Ishikawa (cell line): ENCODE data around the gene RNF149.

Experiments
- CEBPB ChIP-seq: IDR thresholded peaks from 2 replicates; pipeline ENCODE4 v1.6.1; 2012
- CREB1 ChIP-seq: IDR thresholded peaks from 2 replicates; pipeline ENCODE4 v1.6.1; 2012; ENCODE audit warnings: low read depth
- EGR1 ChIP-seq: IDR thresholded peaks from 2 replicates; pipeline ENCODE4 v1.6.1; 2012
- EP300 ChIP-seq: IDR thresholded peaks from 2 replicates; pipeline ENCODE4 v1.6.1; 2012; ENCODE audit warnings: borderline replicate concordance
- FOXM1 ChIP-seq: IDR thresholded peaks from 2 replicates; pipeline ENCODE4 v1.6.1; 2012; ENCODE audit warnings: low read depth, borderline replicate concordance
- NFIC ChIP-seq: IDR thresholded peaks from 2 replicates; pipeline ENCODE4 v1.6.1; 2012
- RAD21 ChIP-seq: IDR thresholded peaks from 2 replicates; pipeline ENCODE4 v1.6.1; 2012; ENCODE audit warnings: low read depth
- TAF1 ChIP-seq: IDR thresholded peaks from 2 replicates; pipeline ENCODE4 v1.6.1; 2012; ENCODE audit warnings: low read depth, mild to moderate bottlenecking
- TCF12 ChIP-seq: IDR thresholded peaks from 2 replicates; pipeline ENCODE4 v1.6.1; 2012; ENCODE audit warnings: low read depth
- TEAD4 ChIP-seq: IDR thresholded peaks from 2 replicates; pipeline ENCODE4 v1.6.1; 2012
- YY1 ChIP-seq: IDR thresholded peaks from 2 replicates; pipeline ENCODE4 v1.6.1; 2012; ENCODE audit warnings: low read depth
- ZBTB7A ChIP-seq: IDR thresholded peaks from 2 replicates; pipeline ENCODE4 v1.6.1; 2012; ENCODE audit warnings: low read depth
- TF ChIP-seq, protein P1 (sequence below): IDR thresholded peaks from 2 replicates; pipeline ENCODE4 v1.6.1; 2012; ENCODE audit warnings: low read depth, mild to moderate bottlenecking
- TF ChIP-seq, protein P2 (sequence below): IDR thresholded peaks from 2 replicates; pipeline ENCODE4 v1.6.1; 2012
- TF ChIP-seq, protein P3 (sequence below): IDR thresholded peaks from 2 replicates; pipeline ENCODE4 v1.6.1; 2012

Gene RNF149

DNA sequence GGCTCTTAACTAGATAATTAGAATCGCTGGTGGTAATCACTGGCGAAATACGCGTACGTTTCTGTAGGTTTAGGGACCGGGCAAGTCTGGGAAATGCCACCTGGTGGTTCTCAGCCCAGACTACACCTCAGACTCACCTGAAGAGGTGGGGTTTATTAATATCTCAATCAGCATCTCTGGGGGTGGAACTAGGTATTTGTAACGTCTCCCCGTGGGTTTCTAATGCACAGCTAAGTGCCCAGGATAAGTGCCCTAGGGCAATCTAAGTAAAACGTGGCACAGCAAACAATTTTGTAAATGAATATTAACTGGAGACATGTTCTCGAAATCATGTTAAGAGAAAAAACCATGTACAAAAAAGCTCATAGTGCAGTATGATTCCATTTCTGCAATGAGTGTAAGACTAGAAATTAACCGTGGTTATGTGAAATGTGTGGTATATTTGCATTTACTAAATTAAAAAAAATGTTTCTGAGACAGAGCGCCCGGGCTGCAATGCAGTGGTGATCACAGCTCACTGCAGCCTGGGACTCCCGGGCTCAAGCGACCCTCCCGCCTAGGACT is 56.6 kb downstream of the RNF149 start:
- TF ChIP-seq FOXM1 = no peak
- TF ChIP-seq RAD21 = peak; percentile 42; the same call in 1 of the 2 replicates
- no peak for TF ChIP-seq CREB1
- no peak for TF ChIP-seq TEAD4
- TF ChIP-seq EGR1 = 0 out of 2 replicates have a peak, but pooled peaks have one; percentile 18
- TF ChIP-seq, protein P1, sequence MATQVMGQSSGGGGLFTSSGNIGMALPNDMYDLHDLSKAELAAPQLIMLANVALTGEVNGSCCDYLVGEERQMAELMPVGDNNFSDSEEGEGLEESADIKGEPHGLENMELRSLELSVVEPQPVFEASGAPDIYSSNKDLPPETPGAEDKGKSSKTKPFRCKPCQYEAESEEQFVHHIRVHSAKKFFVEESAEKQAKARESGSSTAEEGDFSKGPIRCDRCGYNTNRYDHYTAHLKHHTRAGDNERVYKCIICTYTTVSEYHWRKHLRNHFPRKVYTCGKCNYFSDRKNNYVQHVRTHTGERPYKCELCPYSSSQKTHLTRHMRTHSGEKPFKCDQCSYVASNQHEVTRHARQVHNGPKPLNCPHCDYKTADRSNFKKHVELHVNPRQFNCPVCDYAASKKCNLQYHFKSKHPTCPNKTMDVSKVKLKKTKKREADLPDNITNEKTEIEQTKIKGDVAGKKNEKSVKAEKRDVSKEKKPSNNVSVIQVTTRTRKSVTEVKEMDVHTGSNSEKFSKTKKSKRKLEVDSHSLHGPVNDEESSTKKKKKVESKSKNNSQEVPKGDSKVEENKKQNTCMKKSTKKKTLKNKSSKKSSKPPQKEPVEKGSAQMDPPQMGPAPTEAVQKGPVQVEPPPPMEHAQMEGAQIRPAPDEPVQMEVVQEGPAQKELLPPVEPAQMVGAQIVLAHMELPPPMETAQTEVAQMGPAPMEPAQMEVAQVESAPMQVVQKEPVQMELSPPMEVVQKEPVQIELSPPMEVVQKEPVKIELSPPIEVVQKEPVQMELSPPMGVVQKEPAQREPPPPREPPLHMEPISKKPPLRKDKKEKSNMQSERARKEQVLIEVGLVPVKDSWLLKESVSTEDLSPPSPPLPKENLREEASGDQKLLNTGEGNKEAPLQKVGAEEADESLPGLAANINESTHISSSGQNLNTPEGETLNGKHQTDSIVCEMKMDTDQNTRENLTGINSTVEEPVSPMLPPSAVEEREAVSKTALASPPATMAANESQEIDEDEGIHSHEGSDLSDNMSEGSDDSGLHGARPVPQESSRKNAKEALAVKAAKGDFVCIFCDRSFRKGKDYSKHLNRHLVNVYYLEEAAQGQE = no peak

DNA sequence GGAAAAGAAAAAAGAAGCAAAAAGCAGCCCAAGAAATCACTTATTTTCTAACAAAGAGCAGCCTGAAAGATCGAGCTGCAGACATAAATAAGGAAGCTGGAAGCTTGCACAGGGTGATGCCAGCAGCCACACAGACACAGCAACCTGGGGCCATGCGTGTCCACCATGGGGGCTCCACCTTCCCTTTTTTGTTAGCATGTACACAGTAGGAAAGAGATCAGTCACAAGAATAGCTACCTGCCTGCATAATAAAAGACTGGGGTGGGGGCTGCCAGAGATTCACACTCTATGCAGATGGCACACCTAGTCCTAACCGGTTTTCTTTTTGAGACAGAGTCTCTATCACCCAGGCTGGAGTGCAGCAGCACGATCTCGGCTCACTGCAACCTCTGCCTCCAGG is 58.7 kb downstream of the RNF149 start:
- TF ChIP-seq TCF12 = no peak
- TF ChIP-seq TAF1 = no peak
- TF ChIP-seq TEAD4 = no peak
- TF ChIP-seq NFIC = no peak
- no peak for TF ChIP-seq YY1
- TF ChIP-seq CEBPB = no peak
- no peak for TF ChIP-seq CREB1
- TF ChIP-seq, protein P2, sequence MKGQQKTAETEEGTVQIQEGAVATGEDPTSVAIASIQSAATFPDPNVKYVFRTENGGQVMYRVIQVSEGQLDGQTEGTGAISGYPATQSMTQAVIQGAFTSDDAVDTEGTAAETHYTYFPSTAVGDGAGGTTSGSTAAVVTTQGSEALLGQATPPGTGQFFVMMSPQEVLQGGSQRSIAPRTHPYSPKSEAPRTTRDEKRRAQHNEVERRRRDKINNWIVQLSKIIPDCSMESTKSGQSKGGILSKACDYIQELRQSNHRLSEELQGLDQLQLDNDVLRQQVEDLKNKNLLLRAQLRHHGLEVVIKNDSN = no peak
- no peak for TF ChIP-seq FOXM1
- no peak for TF ChIP-seq EP300
- TF ChIP-seq, protein P3, sequence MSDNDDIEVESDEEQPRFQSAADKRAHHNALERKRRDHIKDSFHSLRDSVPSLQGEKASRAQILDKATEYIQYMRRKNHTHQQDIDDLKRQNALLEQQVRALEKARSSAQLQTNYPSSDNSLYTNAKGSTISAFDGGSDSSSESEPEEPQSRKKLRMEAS = no peak
- TF ChIP-seq EGR1 = no peak
- no peak for TF ChIP-seq RAD21
- TF ChIP-seq, protein P1 = no peak
- TF ChIP-seq ZBTB7A = no peak

DNA sequence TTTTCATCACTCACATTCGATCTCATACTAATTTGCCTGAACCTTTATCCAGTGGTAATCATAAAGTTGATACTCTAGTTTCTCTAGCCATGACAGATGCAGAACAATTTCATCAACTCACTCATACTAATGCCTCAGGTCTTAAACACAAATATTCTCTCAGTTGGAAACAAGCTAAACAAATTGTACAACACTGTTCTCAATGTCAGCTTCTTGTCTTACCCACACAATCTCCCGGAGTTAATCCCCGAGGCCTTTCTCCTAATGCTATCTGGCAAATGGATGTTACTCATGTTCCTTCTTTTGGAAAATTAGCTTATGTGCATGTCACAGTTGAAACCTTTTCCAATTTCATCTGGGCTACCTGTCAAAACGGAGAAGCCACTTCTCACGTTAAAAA is 67.3 kb downstream of the RNF149 start:
- TF ChIP-seq TAF1 (no peak), RAD21 (no peak), CREB1 (no peak), NFIC (no peak)
- TF ChIP-seq, protein P1 = no peak
- TF ChIP-seq, protein P2 = no peak

DNA sequence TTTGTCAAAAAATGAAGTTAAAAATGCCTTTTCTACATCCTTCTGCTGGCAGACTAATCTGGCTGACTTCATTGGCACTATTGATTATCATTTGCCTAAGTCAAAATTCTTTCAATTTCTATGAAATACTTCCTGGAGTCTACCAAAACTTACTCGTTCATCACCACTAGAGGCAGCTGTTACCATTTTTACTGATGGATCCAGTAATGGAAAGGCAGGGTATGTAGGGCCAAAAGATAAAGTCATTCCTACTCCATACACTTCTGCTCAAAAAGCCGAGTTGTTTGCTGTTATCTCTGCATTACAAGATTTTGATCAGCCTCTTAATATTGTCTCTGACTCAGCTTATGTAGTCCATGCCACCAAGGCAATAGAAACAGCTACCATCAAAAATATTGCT is 67.8 kb downstream of the RNF149 start:
- peak; percentile 47 for TF ChIP-seq RAD21

DNA sequence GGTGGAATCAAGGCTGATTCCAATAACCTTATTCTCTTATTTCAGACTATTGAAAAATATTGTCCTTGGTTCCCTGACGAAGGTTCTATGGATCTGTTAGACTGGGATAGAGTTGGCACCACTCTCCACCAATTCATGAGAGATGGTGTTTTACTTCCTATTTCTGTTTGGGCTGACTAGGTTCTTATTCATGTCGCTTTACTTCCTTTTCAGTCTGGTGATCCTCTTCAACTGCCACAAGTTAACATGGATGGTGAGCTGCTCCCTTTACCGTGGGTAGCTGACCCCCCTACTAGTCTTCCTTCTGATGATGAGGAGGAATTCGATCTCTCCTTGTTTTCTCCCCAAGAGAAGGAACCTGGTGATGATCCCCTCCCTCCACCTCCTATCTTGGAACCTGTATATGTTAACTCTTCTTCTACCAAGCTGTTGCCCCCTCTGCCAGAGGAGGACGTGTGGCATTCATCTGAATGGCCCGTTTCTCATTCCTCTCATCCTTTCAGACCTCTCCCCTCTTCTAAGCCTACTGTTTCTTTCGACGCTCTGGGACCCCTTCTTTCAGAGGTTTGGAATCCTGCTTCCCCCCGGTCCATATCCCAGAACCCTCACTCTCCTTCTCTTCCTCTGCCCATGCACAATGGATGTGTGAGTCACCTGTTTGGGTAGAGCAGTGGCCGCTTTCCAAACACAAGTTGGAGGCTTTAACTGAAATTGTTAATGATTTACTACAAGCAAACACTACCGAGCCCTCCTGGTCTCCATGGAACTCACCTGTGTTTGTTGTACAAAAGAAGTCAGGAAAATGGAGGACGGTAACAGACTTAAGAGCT is 69.4 kb downstream of the RNF149 start:
- TF ChIP-seq FOXM1 (no peak), EGR1 (no peak), TEAD4 (no peak), YY1 (no peak), CEBPB (no peak), ZBTB7A (no peak), TCF12 (no peak), TAF1 (no peak), CREB1 (no peak), RAD21 (no peak), EP300 (no peak), NFIC (no peak)
- TF ChIP-seq, protein P1 = no peak
- TF ChIP-seq, protein P2 = no peak
- TF ChIP-seq, protein P3 = no peak
